Vagina (tissue), 2 donors: ENCODE results near the gene TMEM129.

Experiments used
- POLR2AphosphoS5 ChIP-seq, 2 donors: sonication (generic); formaldehyde crosslinking; IDR thresholded peaks; one replicate each; pipeline ENCODE4 v1.9.0; 2017; ENCODE audit warnings: antibody characterized with exemption in 2 of 2, mild to moderate bottlenecking in 2 of 2, low read depth in 1 of 2; ENCODE audit not compliant: insufficient read depth in 1 of 2
- TF ChIP-seq, protein P1 (sequence below), 3 experiments: fragments of 450-650 bp in 2 of 3; fragments of 200-600 bp in 1 of 3; sonication (generic) in 1 of 3; IDR thresholded peaks; one replicate each; pipeline ENCODE4 v1.5.1; 2017 to 2019; ENCODE audit warnings: antibody characterized with exemption in 3 of 3, mild to moderate bottlenecking in 2 of 3, moderate library complexity in 2 of 3

DNA sequence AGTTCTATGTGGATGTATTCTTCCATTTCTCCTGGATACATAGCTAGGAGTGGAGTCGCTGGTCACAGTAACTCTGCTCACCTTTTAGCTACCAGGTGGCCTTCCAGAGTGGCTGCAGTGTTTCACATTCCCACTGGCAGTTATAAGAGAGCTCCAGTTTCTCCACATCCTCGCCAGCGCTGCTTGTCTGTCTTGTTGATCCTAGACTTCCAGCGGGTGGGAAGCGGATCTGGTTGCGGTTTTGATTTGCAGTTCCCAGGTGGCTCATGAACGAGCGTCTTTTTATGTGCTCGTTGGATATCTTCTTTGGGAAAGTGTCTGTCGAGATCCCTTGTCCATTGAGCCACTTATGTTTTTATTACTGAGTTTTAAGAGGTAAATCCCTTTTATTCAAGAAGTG is 11.8 kb upstream of the TMEM129 start:
- TF ChIP-seq POLR2AphosphoS5 (IDR thresholded peaks at IDR 0.05; ENCODE audit: insufficient read depth in 1 of 2, low read depth in 1 of 2), result no peak
- TF ChIP-seq, protein P1, sequence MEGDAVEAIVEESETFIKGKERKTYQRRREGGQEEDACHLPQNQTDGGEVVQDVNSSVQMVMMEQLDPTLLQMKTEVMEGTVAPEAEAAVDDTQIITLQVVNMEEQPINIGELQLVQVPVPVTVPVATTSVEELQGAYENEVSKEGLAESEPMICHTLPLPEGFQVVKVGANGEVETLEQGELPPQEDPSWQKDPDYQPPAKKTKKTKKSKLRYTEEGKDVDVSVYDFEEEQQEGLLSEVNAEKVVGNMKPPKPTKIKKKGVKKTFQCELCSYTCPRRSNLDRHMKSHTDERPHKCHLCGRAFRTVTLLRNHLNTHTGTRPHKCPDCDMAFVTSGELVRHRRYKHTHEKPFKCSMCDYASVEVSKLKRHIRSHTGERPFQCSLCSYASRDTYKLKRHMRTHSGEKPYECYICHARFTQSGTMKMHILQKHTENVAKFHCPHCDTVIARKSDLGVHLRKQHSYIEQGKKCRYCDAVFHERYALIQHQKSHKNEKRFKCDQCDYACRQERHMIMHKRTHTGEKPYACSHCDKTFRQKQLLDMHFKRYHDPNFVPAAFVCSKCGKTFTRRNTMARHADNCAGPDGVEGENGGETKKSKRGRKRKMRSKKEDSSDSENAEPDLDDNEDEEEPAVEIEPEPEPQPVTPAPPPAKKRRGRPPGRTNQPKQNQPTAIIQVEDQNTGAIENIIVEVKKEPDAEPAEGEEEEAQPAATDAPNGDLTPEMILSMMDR (IDR thresholded peaks at IDR 0.05), result no peak
